CD4-positive, alpha-beta T cell treated with Interleukin-17A for 4 hours (primary cell): ENCODE measurements around the gene COL27A1.

Source experiments
- DNase-seq: peaks from one replicate; pipeline ENCODE4 v3.0.0-alpha.2; 2020; ENCODE audit warnings: mixed read lengths

The COL27A1 gene

GRCh38 chr9:114249424-114250234 is 94.3 kb downstream of the COL27A1 start:
- DNase-seq = no peak

GRCh38 chr9:114250235-114250568 is 94.9 kb downstream of the COL27A1 start:
- no peak for DNase-seq

GRCh38 chr9:114250648-114251047 is 95.3 kb downstream of the COL27A1 start:
- no peak for DNase-seq

GRCh38 chr9:114252394-114252793 is 97.1 kb downstream of the COL27A1 start:
- no peak for DNase-seq

- no peak for DNase-seq
These were observed 101.5 kb downstream of the COL27A1 start for GRCh38 chr9:114256827-114257328.

GRCh38 chr9:114258218-114258617 is 102.9 kb downstream of the COL27A1 start:
- no peak for DNase-seq

- DNase-seq = no peak
These were observed 103.8 kb downstream of the COL27A1 start for GRCh38 chr9:114258866-114259797.

GRCh38 chr9:114259798-114260523 is 104.6 kb downstream of the COL27A1 start:
- no peak for DNase-seq

GRCh38 chr9:114261026-114261425 is 105.7 kb downstream of the COL27A1 start:
- no peak for DNase-seq

- no peak for DNase-seq
These were observed 106.7 kb downstream of the COL27A1 start for GRCh38 chr9:114261987-114262386.

GRCh38 chr9:114263853-114264510 is 108.6 kb downstream of the COL27A1 start:
- DNase-seq = no peak

- no peak for DNase-seq
These were observed 109.6 kb downstream of the COL27A1 start for GRCh38 chr9:114264806-114265550.

GRCh38 chr9:114266969-114267368 is 111.6 kb downstream of the COL27A1 start:
- DNase-seq = no peak

GRCh38 chr9:114269023-114269422 is 113.7 kb downstream of the COL27A1 start:
- no peak for DNase-seq

- DNase-seq = no peak
These were observed 115.0 kb downstream of the COL27A1 start for GRCh38 chr9:114270120-114270975.

GRCh38 chr9:114271556-114272510 is 116.5 kb downstream of the COL27A1 start:
- DNase-seq = peak; percentile 53

GRCh38 chr9:114272739-114273431 is 117.5 kb downstream of the COL27A1 start:
- no peak for DNase-seq

- no peak for DNase-seq
These were observed 118.1 kb downstream of the COL27A1 start for GRCh38 chr9:114273461-114273881.

- DNase-seq = no peak
These were observed 118.9 kb downstream of the COL27A1 start for GRCh38 chr9:114274217-114274616.
